Trophoblast cell (in vitro differentiated cells and primary cell): ENCODE measurements around the gene VKORC1L1.
A peak's percentile ranks its signal among the peaks of the same experiment; 100 is the strongest.
"Not testable (repeated sequence)": the region's sequence is repeated elsewhere in the genome, so short reads cannot be mapped to it uniquely, and the experiment has no call there.

ENCODE experiments used
- DNase-seq, 2 donors: peaks; one replicate each; pipeline ENCODE4 v3.0.0-alpha.2; 2016
- H2AFZ ChIP-seq: 2 replicates; pipeline ENCODE4 v1.6.1; 2013; ENCODE audit warnings: low read length, moderate library complexity, mild to moderate bottlenecking; ENCODE audit not compliant: insufficient read depth, poor library complexity
- H2AK5ac ChIP-seq: 2 replicates; pipeline ENCODE4 v1.6.1; 2013; ENCODE audit warnings: mild to moderate bottlenecking, low read length
- H2BK120ac ChIP-seq: 2 replicates; pipeline ENCODE4 v1.6.1; 2013; ENCODE audit warnings: low read length, mild to moderate bottlenecking, moderate library complexity; ENCODE audit not compliant: insufficient read depth, poor library complexity
- H2BK12ac ChIP-seq: 2 replicates; pipeline ENCODE4 v1.6.1; 2013; ENCODE audit warnings: mild to moderate bottlenecking, low read length, moderate library complexity
- H2BK5ac ChIP-seq: 2 replicates; pipeline ENCODE4 v1.6.1; 2013; ENCODE audit warnings: low read length, low read depth, moderate library complexity, mild to moderate bottlenecking; ENCODE audit not compliant: poor library complexity
- H3K14ac ChIP-seq: 2 replicates; pipeline ENCODE4 v1.6.1; 2013; ENCODE audit warnings: mild to moderate bottlenecking, low read length
- H3K18ac ChIP-seq: 2 replicates; pipeline ENCODE4 v1.6.1; 2013; ENCODE audit warnings: mild to moderate bottlenecking, low read length
- H3K23ac ChIP-seq: 2 replicates; pipeline ENCODE4 v1.6.1; 2013; ENCODE audit warnings: low read length
- H3K27ac ChIP-seq: 2 replicates; pipeline ENCODE4 v1.5.1; 2013; ENCODE audit warnings: low read depth, mild to moderate bottlenecking, inconsistent platforms, low read length, moderate library complexity
- H3K27me3 ChIP-seq: 2 replicates; pipeline ENCODE4 v1.6.1; 2013; ENCODE audit warnings: inconsistent platforms, mild to moderate bottlenecking, low read length, moderate library complexity; ENCODE audit not compliant: insufficient read depth
- H3K36me3 ChIP-seq, 2 experiments: 1 replicate in 1 of 2; 2 replicates in 1 of 2; pipeline ENCODE4 v1.6.1; 2013; ENCODE audit warnings: low read length in 2 of 2, mild to moderate bottlenecking in 2 of 2, moderate library complexity in 1 of 2; ENCODE audit not compliant: insufficient read depth in 2 of 2, control insufficient read depth in 1 of 2
- H3K4ac ChIP-seq: 2 replicates; pipeline ENCODE4 v1.6.1; 2013; ENCODE audit warnings: low read depth, mild to moderate bottlenecking, low read length, moderate library complexity
- H3K4me1 ChIP-seq, 2 experiments: 1 replicate in 1 of 2; 2 replicates in 1 of 2; pipeline ENCODE4 v1.6.1; 2013; ENCODE audit warnings: low read length in 2 of 2, mild to moderate bottlenecking in 2 of 2, moderate library complexity in 1 of 2; ENCODE audit not compliant: insufficient read depth in 2 of 2, control insufficient read depth in 1 of 2
- H3K4me2 ChIP-seq: 2 replicates; pipeline ENCODE4 v1.6.1; 2013; ENCODE audit warnings: inconsistent platforms, mild to moderate bottlenecking, low read length, moderate library complexity
- H3K4me3 ChIP-seq: 2 replicates; pipeline ENCODE4 v1.5.1; 2013; ENCODE audit warnings: mild to moderate bottlenecking, low read depth, low read length, inconsistent platforms
- H3K79me1 ChIP-seq: one replicate; pipeline ENCODE4 v1.6.1; 2013; ENCODE audit warnings: low read length
- H3K79me2 ChIP-seq: 2 replicates; pipeline ENCODE4 v1.6.1; 2013; ENCODE audit warnings: low read length, mild to moderate bottlenecking; ENCODE audit not compliant: control insufficient read depth, insufficient read depth, poor library complexity
- H3K9ac ChIP-seq: 2 replicates; pipeline ENCODE4 v1.6.1; 2013; ENCODE audit warnings: mild to moderate bottlenecking, low read length
- H3K9me3 ChIP-seq: 2 replicates; pipeline ENCODE4 v1.6.1; 2013; ENCODE audit warnings: low read depth, mild to moderate bottlenecking, control low read depth, inconsistent platforms, low read length; ENCODE audit not compliant: insufficient read depth
- H4K12ac ChIP-seq: 2 replicates; pipeline ENCODE4 v1.6.1; 2013; ENCODE audit warnings: low read depth, mild to moderate bottlenecking, low read length, moderate library complexity
- H4K8ac ChIP-seq: 2 replicates; pipeline ENCODE4 v1.6.1; 2013; ENCODE audit warnings: low read depth, mild to moderate bottlenecking, low read length, moderate library complexity
- H4K91ac ChIP-seq: one replicate; pipeline ENCODE4 v1.6.1; 2013; ENCODE audit warnings: low read depth, mild to moderate bottlenecking, low read length, moderate library complexity
- WGBS: extraction: QIAGEN DNeasy Blood & Tissue Kit; methylation state at CpG from one replicate; pipeline ENCODE4 v1.1.7; 2013; ENCODE audit warnings: missing lambda C conversion rate; ENCODE audit not compliant: insufficient read length, insufficient coverage; ENCODE audit errors: extremely low coverage; 5-methylcytosine and 5-hydroxymethylcytosine counted together

VKORC1L1 gene

GRCh38 chr7:65981965-65982792, 109.3 kb downstream of the VKORC1L1 start, which contains the start of gene GUSB:
GUSB (minus strand) TSS chr7:65982213; CDS start chr7:65982183, 30 bp downstream.
- H3K4me2 ChIP-seq: peak within 1 kb of the TSS; percentile 68
- no peak within 1 kb of the TSS for H3K27ac ChIP-seq
- peak within 1 kb of the TSS; percentile 71 for H4K91ac ChIP-seq
- peaks cover 7% of the 10 kb centered on the region for H3K79me1 ChIP-seq
- H3K14ac ChIP-seq: peak within 1 kb of the TSS; percentile 78
- WGBS: no CpG with 5 or more reads among the region's 62 CpGs
- H3K9me3 ChIP-seq: no peaks in the 10 kb centered on the region
- H3K9ac ChIP-seq: peak within 1 kb of the TSS; percentile 82
- peak within 1 kb of the TSS; percentile 92 for H4K12ac ChIP-seq
- no peak within 1 kb of the TSS for H2BK5ac ChIP-seq
- no peak within 1 kb of the TSS for H2BK12ac ChIP-seq
- peak; percentile 70 to 87 for DNase-seq
- peak within 1 kb of the TSS; percentile 79 for H2BK120ac ChIP-seq
- peak within 1 kb of the TSS; percentile 84 for H3K4me3 ChIP-seq
- peaks cover 7 to 8% of the 10 kb centered on the region in 2 experiments for H3K4me1 ChIP-seq
- peak within 1 kb of the TSS; percentile 89 for H2AFZ ChIP-seq
- peak within 1 kb of the TSS; percentile 96 for H4K8ac ChIP-seq
- peaks cover 3% of the 10 kb centered on the region for H3K79me2 ChIP-seq
- H3K27me3 ChIP-seq: no peaks in the 10 kb centered on the region
- H3K4ac ChIP-seq: peak within 1 kb of the TSS; percentile 73
- H3K36me3 ChIP-seq: peaks cover 9 to 14% of the 10 kb centered on the region in 2 experiments
- no peak within 1 kb of the TSS for H3K23ac ChIP-seq
- peak within 1 kb of the TSS; percentile 77 for H3K18ac ChIP-seq
- H2AK5ac ChIP-seq: no peak within 1 kb of the TSS

- Histone ChIP-seq H3K4me3 (no peak overlapping the region), H3K23ac (no peak overlapping the region), H2BK5ac (no peak overlapping the region), H3K4me2 (no peak overlapping the region), H3K79me1 (peaks cover 7% of the 10 kb centered on the region), H2AFZ (no peak overlapping the region), H4K91ac (no peak overlapping the region), H4K12ac (no peak overlapping the region), H3K4me1 (peaks cover 7 to 8% of the 10 kb centered on the region in 2 experiments), H2AK5ac (no peak overlapping the region), H3K27ac (no peak overlapping the region), H3K9me3 (no peaks in the 10 kb centered on the region), H3K27me3 (no peaks in the 10 kb centered on the region), H3K14ac (no peak overlapping the region), H3K9ac (no peak overlapping the region), H2BK12ac (no peak overlapping the region), H3K79me2 (peaks cover 3% of the 10 kb centered on the region), H3K36me3 (peaks cover 4 to 13% of the 10 kb centered on the region in 2 experiments), H3K4ac (no peak overlapping the region), H2BK120ac (no peak overlapping the region), H3K18ac (no peak overlapping the region), H4K8ac (no peak overlapping the region)
- no peak for DNase-seq
- no CpG with 5 or more reads among the region's 10 CpGs for WGBS
Measured at GRCh38 chr7:65983965-65984658, 111.2 kb downstream of the VKORC1L1 start.

- Histone ChIP-seq H4K8ac (no peak overlapping the region), H3K4me2 (no peak overlapping the region), H3K18ac (no peak overlapping the region), H3K79me2 (no peaks in the 10 kb centered on the region), H4K12ac (no peak overlapping the region), H3K79me1 (no peaks in the 10 kb centered on the region), H2BK120ac (no peak overlapping the region), H3K9ac (no peak overlapping the region), H2BK12ac (no peak overlapping the region), H2BK5ac (no peak overlapping the region), H3K14ac (no peak overlapping the region), H3K4me3 (no peak overlapping the region), H3K4ac (no peak overlapping the region), H3K27ac (no peak overlapping the region), H2AFZ (no peak overlapping the region), H3K27me3 (no peaks in the 10 kb centered on the region), H4K91ac (no peak overlapping the region), H3K36me3 (no peaks in the 10 kb centered on the region), H3K23ac (no peak overlapping the region), H3K9me3 (no peaks in the 10 kb centered on the region), H2AK5ac (no peak overlapping the region), H3K4me1 (no peaks in the 10 kb centered on the region)
- no CpG with 5 or more reads among the region's 4 CpGs for WGBS
- no peak for DNase-seq
Measured at GRCh38 chr7:65988084-65988483, 115.2 kb downstream of the VKORC1L1 start.

- not testable (repeated sequence) for H2BK5ac ChIP-seq, H3K4me1 ChIP-seq, DNase-seq, H3K27ac ChIP-seq, H3K79me1 ChIP-seq, H3K4me2 ChIP-seq, H3K27me3 ChIP-seq, H3K4ac ChIP-seq, H3K4me3 ChIP-seq, H2AK5ac ChIP-seq, H4K12ac ChIP-seq, H4K8ac ChIP-seq, H2AFZ ChIP-seq, H3K14ac ChIP-seq, H2BK120ac ChIP-seq, H3K23ac ChIP-seq, H3K9me3 ChIP-seq, H3K18ac ChIP-seq, H3K79me2 ChIP-seq, H3K36me3 ChIP-seq, H2BK12ac ChIP-seq, H4K91ac ChIP-seq, H3K9ac ChIP-seq
- WGBS: no CpG with 5 or more reads among the region's 1 CpG
Measured at GRCh38 chr7:65988503-65988902, 115.6 kb downstream of the VKORC1L1 start.
